HG03095 (cell line): ENCODE data around the gene CNST.
A peak's percentile ranks its signal among the peaks of the same experiment; 100 is the strongest.
"Not testable (repeated sequence)": the region's sequence is repeated elsewhere in the genome, so short reads cannot be mapped to it uniquely, and the experiment has no call there.

ENCODE experiments used
- ATAC-seq: cut with Tn5 transposase; IDR thresholded peaks from one replicate; pipeline ENCODE4 v1.9.1; 2021; ENCODE audit warnings: moderate library complexity; ENCODE audit not compliant: unreplicated experiment

Gene CNST

GRCh38 chr1:246669659-246670058 lies 103.4 kb downstream of the CNST start:
- no peak for ATAC-seq

- no peak for ATAC-seq
Observed at GRCh38 chr1:246674049-246674448, 107.8 kb downstream of the CNST start.

GRCh38 chr1:246677842-246678241 lies 111.6 kb downstream of the CNST start:
- ATAC-seq: no peak

GRCh38 chr1:246678816-246679793 lies 112.8 kb downstream of the CNST start:
- ATAC-seq: no peak

GRCh38 chr1:246679794-246680177 lies 113.5 kb downstream of the CNST start:
- ATAC-seq: no peak

GRCh38 chr1:246680190-246680589 lies 113.9 kb downstream of the CNST start:
- no peak for ATAC-seq

- no peak for ATAC-seq
Observed at GRCh38 chr1:246680696-246681130, 114.5 kb downstream of the CNST start.

GRCh38 chr1:246681900-246682895 lies 115.9 kb downstream of the CNST start:
- ATAC-seq: no peak

GRCh38 chr1:246683521-246683920 lies 117.3 kb downstream of the CNST start:
- no peak for ATAC-seq

GRCh38 chr1:246687002-246687401 lies 120.7 kb downstream of the CNST start:
- no peak for ATAC-seq

GRCh38 chr1:246689409-246690008 lies 123.3 kb downstream of the CNST start:
- ATAC-seq: peak; percentile 99

- no peak for ATAC-seq
Observed at GRCh38 chr1:246690100-246690499, 123.8 kb downstream of the CNST start.

GRCh38 chr1:246691622-246692495 lies 125.6 kb downstream of the CNST start:
- no peak for ATAC-seq

GRCh38 chr1:246694213-246694895 lies 128.1 kb downstream of the CNST start:
- not testable (repeated sequence) for ATAC-seq

- ATAC-seq: no peak
Observed at GRCh38 chr1:246695136-246695535, 128.9 kb downstream of the CNST start.

- no peak for ATAC-seq
Observed at GRCh38 chr1:246695666-246696065, 129.4 kb downstream of the CNST start.

GRCh38 chr1:246698466-246699094 lies 132.3 kb downstream of the CNST start:
- no peak for ATAC-seq

- ATAC-seq: peak; percentile 96
Observed at GRCh38 chr1:246699095-246699735, 133.0 kb downstream of the CNST start.
